Stimulated activated CD8-positive, alpha-beta memory T cell treated with anti-CD3 and anti-CD28 coated beads, Interleukin-2, amount 100 ng/mL, for 1 hour (primary cell): ENCODE measurements around the gene RPP25L.
A peak's percentile ranks its signal among the peaks of the same experiment; 100 is the strongest.

Source experiments
- DNase-seq, 2 donors: peaks; one replicate each; pipeline ENCODE4 v3.0.0-alpha.2; 2020; ENCODE audit warnings: low read depth in 2 of 2

Gene RPP25L

DNA sequence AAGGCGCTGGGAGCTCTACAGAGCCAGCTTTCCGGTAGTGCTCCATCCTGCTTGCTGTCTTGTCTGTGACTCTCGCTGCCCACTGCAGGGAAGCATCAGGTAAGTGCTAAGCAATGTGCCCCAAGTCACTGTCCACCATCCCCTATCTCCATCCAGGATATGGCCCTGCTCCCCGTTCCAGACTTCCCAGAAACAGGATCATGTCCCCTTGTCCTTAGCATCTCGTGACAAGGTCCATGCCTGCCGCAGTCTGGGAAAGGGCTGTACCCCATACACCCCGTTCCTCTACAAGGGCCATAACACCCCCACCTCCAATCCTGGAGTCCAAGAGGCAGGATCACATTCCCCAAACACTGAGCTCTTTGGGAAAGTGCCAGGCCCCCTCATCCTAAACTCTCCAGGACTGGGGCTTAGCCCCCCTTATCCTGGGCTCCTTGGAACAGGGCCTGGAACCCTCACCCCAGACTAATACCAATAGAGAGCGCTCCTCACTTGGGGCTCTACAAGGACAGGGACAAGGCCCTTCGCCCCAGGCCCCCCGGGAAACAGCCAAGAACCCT, 566 bp downstream of the RPP25L start:
- DNase-seq: no peak

DNA sequence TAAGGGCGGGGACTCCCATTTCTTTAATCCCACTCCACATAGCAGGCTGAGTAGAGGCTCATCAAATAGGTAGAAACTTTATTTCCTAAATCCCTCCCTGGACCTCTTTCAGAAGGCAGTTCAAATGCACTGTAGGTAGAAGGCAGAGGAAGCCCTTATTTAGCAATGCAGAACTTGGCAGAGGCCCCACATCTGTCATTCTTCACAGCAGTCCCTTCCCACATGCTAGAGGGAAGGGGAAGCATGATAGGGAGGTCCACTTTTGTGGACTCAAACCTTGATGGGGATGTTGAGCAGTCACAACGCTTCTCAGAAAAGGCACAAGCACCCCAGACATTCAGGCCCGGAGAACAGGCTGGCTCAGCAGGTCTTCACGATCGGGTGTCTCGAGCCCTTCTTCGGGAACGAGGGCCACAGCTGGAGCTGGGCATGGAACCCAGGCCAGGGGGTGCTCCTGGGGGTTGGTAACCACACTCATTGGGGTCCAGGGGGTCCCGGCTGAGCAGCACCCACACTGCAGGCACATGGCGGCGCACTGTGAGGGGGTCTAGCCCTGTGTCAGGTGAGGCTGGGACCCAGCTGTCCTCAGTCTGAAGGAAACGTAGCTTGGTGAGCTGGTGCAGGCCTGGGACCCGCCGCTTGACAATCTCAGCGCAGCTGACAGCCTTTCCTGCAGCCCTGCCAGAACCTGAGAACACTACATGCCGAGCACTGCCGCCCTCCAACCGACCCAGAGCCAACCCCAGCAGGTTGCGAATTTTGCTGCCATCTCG, 1.3 kb downstream of the RPP25L start:
- no peak for DNase-seq

DNA sequence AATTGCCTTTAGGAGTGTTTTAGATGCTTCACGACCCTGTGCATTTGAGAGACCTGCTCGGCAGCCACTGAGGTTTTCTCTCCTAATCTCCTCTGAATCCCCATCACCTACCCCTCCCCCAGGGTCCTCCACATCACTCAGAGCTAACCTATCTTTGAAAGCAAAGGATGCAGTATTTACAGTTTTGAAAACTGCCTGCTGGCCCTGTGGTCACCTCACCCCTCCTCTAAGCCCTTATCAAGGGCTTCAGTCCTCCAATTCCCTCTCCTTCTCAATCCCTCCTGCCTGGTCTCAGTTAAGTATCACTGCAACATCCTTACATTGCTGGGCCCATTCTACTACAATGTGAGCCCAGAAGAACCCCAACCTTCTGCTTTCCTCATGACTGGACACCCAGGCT, 4.6 kb downstream of the RPP25L start:
- DNase-seq: no peak

DNA sequence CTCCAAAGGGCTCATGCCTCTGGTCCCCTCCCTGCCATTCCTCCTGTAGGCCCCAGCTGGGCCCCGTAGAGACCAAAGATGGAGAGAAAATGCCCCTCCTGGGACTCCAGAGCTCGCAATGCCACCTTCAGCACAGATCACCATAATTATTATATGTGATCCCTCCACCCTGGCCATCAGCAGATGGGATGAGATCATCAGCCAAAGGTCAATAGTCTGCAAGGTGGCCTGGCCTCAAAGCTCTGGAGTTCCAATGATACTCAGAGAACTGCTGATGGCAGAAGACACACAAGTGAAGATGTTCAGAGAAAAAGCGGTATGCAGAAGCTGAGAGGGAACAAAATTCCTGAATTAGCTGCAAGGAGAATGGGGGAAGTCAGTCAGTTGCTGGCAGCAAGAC, 5.0 kb downstream of the RPP25L start:
- DNase-seq: no peak

DNA sequence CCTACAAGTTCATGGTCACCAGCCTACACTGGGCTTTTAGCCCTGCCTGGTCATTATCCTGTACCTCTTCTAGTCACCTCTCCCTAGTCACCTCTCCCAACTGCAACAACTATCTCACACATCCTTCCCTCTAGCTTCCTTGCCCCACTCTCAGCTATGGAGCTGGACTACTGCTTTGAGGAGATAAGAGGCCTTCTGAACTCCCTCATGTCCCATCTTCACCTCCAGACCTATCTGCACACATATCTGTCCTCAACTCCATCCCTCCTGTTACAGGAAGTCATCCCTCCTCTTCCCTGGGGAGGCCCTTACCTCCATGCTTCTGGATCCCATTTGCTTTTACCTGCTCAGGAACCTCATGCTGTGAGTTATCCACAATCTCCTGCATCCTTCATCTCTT, 5.7 kb downstream of the RPP25L start:
- DNase-seq: no peak

DNA sequence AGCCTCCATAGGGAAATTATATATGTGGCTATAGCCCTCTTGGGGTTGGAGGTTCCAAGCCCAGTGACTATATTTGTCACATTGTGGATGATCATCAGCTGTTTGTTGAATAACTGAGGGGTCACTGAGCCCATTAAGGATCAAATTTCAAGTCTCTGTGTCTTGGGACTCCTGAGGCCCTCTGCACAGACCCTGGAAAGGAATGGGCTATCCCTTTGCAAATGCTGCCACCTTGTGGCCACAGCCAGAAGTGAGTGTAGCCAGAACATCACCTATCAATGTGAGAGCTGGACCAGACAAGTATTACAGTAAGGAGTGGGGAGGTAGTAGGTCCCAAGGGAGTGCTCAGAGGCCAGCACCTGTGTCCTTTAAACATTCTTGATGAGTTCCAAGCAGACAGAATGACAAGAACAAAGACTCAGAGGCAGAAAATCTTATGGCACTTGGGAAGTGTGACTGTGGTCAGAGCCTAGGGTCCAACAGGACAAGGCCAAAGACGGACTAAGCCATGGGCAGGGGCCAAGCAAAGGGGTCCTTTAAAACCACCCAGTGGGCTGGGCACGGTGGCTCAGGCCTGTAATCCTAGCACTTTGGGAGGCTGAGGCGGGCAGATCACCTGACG, 8.2 kb downstream of the RPP25L start:
- peak; percentile 67 to 68 for DNase-seq

DNA sequence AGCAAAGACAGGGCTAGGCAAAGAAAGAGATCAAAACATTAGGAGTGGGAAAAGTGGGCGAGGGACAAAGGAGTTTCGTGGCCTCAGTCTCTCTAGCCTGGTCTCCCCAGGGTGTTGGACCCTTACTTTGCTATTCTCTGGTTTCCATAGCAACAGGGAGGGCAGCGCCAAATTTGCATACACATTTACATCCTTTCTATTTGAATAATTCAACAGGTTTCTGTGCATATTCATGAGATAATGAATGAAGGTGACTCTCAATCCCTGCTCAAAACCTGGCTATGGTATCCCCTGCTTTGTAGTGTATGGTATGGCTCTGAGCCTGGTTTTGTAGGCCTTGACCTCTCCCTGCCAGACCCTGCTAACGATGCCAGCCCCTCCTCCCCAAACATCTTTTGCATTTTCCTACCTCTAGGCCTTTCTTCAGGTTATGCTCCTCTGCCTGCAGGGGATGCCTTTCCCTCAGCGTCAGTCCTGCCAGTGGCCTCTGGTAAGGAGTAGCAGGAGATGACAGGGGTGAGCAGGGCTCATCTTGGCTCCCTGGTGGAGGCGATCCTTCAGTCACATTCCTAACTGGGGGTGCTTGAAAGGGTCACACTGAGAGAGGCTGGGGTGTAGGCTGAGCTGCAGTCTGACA, 9.8 kb downstream of the RPP25L start:
- no peak for DNase-seq

DNA sequence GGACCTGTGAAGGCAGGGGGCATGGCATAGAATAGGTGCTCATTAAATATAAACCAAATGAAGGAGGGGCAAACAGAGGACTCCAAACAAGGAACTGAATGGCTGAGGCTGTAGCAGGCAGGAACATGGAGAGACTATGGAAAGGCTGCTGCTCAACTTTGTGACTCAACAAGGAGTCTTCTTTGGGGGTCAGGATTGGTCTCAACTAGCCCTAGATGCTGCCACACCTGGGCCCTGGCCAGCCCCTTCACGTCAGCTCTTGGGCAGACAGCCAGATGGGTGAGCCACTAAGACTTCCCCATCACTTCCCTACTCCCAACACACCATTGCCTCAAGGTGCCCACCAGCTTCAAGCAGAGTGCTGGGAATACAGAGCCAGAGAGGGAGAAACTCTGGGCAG, 11.0 kb downstream of the RPP25L start:
- DNase-seq: no peak

DNA sequence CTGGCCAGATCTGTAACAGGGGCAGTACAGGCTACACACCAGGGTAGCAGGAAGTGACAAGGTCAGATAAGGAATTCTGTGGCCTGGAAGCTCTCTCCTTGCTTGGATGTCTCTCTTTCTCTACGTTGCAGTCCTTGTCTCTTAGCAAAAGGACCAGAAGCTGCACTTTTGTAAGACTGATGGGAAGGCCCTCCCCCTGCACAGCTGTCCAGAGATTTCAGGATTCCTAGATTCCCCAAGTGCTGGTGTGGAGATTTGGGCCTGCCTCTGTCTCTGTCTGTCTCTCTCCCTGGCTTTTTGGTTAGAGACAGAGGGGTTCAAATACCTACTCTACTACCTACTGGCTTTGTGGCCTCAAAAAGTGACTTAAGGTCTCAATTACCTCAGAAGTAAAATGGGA, 12.4 kb downstream of the RPP25L start:
- no peak for DNase-seq

DNA sequence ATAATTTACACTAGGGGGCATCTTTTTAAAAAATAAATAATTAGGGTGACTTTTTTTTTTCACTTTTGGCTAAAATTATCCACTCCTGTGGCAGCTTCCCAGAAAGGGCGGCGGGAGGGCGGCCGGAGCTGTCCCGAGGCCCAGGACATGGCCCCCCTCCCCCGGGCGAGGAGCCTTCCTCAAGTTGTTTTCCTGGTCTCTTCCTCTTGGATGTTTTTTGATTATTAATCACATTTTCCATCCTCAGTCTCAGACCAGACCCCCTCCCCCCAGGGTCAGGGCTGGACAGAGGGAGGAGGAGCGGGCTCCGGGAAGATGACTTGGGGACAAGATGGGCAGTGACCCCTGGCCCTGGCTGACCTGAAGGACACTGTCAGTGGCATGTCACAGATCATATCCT, 17.7 kb downstream of the RPP25L start:
- DNase-seq: no peak

DNA sequence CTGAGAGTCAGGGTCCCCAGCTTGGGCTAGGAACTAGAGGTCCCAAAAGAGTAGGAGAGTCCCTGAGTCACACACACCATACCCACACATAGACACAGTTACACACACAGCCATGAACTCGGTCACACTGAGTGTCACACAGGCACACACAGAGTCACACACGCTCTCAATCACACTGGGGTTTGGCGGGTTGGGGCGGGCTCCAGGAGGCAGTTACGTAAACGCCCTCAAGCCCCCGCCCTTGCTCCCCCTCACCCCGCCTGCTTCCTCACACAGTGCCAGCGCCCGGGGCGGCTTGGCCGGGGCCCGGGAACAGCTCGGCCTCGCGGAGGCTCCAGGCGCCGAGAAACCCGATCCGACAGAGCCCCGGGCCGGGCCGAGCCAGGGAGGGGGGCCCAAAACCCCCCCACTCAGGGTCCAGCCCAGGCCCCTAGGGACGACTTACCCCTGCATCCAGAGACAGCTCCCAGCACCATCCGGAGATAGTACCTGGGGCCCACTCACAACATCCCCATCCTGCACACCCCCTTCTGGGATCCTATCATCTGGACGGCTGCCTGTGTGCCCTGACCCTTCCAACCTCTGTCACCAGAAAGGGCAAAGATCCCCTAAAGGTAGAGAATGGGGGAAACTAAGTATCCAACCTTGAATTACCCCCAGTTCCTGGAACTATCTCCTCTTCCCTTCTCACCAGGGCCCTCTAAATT, 18.8 kb downstream of the RPP25L start:
- DNase-seq: no peak

DNA sequence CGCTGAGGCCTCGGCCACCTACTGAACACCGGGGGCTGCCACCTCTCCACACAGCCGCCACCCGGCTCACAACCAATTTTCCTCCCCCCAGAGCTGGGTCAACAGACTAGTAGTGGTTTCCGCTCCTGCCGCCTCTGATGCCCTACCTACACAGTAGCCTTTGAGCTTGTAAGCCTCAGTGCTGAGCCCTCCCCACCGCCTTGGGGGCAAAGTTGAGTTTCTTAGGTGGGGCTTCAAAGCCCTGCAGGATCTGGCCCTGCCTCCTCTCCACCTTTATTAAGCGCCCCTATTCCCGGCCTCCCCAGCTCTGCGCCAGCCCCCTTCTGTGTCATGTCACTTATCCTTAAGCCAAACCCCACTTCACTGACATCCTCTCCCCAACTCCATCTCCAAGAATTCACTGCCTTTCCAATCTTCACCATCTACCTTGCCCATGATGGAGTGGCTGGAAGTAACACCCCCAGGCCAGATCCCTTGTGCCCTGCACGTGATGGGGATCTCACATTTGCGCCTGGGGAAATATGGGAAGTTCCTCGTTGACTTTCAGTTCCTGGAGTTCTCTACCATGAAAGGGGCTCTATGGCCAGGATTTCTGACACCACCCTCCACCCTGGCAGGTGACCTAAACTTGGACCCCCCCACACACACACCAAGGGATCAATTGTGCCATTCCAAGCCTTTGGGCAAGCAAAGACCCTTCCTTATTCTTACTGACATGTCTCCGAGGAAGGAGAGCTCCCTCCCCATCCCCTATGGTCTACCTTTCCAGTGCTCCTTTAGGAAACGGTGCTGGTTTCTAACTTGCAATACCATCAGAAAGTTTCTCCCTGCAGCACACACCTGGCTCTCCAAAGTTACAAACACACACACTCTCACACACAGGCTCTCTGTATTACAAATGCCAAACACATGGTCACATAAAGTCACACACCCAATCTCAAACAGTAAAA, 19.7 kb downstream of the RPP25L start:
- DNase-seq: no peak

DNA sequence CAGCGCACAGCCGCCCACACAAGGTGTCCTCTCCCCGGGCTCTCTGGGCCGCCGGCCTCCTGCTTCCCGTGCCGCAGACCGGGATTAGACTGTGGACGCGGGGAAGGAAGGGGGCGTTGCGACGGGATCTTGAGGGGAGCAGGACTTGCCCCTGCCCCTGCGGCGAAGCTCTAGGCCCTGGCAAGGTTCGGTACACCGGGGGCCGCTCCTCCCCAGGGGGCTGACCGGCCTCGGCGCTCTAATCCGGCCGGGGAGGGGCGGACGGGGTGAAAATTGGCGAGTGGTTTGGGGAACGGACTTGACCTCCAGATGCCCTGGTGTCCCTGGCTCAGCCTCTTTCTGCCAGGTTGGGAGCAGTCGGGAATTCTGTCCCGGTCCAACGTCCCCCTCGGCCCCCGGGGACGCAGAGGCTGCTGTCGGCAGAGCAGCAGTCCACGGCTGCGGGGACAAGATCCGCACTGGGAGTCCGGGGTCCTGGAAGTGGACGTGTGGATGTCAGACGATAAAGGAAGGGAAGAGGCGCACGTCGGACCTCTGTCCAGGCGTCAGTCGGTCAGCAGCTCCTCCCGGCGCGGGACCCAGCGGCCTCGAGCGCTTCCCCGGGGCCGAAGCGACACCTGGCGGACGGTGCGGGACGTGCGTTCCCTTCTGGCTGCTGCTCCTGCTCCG, 20.5 kb downstream of the RPP25L start:
- DNase-seq: peak; percentile 53 to 62

DNA sequence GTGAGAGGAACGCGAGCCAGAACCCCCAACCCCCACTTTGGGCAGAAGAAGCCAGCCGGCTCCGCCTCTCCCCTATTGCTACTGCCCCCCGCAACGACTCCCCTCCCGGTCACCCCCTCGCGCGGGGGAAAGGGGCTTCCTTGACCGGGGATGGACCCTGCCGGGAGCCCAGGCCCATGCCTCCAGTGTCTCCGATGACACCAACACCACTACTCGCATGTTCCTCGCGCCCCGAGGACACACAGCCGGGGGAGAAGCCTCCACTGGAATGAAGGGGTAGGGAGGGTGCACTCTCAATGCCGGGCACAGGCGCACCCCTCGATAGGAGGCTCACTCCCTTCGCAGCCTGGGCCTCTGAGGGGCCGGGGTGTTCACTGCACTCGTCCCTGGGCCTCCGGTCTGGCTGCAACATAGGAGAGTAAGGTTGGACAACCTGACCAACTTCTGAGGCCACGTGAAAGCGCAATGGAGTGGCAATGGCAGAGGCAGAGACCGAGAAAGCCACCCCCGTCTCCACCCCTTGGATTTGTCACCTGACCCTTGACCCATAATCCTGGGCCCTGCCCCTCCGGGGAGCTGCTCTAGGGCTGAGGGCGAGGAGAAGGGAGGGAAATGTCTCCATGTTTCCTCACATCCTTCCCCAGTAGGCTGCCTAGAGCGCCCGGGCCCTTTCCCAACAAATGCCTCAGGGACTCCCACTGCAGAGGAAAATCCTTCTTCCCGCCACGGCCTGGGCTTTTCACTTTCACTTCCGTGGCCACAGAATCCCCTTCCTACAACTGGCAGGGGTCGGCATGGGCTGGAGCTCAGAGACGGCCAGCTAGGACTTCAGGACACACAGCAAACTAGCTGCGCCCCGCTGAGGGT, 21.3 kb downstream of the RPP25L start:
- DNase-seq: no peak

DNA sequence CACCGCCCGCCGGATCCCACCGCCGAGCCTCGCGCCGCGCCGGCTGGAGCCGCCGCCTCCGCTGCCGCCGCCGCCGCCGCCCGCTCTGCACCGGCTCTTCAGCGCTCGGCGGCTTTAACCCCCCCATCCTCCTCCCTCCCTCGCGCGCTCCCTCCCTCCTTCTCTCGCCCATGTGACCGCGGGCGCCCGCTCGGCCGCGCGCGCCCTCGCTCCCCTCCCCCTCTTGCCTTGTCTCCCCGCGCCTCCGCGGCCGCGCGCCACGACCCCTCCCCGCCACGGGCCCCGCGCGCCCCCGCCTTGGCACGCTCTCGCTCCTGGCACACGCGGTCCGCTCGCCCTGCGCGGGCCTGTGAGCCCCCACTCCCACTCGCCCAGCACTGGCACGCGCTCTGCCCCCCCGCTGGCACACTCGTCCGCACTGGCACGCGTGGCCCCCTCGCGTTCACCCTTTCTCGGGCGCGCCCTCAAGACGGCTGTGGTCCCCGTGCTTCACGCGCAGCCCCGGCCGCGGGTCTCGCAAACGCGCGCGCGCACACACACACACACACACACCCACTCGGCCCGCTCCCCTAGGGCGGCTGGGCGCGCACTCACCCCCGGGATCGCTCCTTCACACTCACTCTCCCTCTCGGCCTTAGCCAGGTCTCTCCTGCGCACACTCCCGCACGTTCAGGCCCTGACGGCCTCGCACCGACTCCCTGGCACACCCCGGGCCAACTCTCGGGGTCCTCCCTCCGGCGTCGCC, 22.1 kb downstream of the RPP25L start, which contains the start of gene CNTFR:
TSS of gene CNTFR (minus strand) at position 89 of the 745 bp plus-strand sequence. CDS start 20,743 bp downstream, outside the sequence.
- no peak for DNase-seq

DNA sequence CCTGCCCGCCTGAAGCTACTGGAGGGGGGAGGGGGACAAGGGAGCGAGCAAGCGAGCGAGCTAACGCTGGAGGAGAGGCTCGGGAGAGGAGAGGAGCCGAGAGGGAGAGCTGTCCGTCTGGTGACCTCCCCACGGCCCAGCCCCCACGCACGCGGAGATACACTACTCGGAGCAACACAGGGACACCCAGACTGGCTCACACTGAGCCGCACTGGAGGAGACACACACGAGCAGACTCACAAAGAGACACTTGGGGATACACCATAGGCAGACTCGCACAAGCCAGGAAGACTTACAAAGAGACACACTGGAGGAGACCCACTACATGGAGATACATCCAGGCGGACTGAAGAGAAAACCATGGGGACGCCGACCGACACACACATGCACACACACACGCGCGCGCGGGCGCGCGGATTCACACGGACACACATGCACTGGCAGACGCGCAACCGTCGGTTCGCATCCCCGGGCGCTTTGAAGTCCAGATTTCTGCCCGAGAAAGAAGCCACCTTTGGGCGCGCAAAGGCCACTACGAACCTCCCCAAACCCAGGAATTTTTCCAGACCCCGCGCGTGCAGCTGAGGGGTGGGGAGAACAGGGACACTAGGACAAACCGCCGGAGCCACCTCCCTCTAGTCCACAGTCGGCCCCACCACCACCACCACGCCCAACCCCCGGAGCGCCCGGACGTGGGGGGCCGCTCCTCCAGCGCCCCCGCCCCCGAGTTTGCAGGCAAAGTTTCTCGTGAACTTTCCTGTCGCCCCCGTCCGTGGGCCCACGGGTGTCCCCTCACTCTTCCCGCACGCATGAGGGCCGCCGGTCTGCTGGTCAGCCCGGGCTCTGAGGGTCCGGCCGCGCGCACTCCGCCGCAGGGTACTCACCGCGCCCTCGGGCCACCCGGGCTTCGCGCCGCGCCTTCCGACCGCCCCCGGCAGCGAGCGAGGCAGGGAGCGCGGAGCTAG, 22.9 kb downstream of the RPP25L start:
- DNase-seq: no peak

DNA sequence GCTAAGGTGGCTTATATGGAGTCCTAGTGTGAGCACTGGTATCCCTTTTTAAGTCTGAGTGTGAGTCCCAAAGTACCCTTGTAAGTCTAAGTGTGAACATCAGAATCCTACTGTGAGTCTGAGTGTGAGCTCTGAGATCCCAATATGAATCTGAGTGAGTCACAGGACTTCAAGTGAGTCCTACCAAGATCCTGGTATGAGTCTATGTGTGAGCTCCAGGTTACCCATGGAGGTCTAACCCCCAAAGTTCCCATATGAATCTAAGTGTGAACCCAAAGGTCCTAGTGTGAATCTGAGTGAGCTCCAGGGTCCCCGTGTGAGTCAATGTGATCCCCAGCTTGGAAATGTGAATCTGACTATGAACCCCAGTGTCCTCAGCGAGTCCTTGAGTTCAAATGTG, 24.6 kb downstream of the RPP25L start:
- DNase-seq: no peak
